GM10266 (cell line): ENCODE data around the gene CHAT.

Experiments
- DNase-seq: peaks from one replicate; pipeline ENCODE4 v3.0.0; 2012; ENCODE audit errors: extremely low spot score
- TF ChIP-seq, protein P1 (sequence below): IDR thresholded peaks from 2 replicates; pipeline ENCODE4 v1.5.1; 2012; ENCODE audit warnings: mild to moderate bottlenecking, low read depth; ENCODE audit not compliant: control insufficient read depth, insufficient read depth; ENCODE audit errors: missing control alignments

Gene CHAT

DNA sequence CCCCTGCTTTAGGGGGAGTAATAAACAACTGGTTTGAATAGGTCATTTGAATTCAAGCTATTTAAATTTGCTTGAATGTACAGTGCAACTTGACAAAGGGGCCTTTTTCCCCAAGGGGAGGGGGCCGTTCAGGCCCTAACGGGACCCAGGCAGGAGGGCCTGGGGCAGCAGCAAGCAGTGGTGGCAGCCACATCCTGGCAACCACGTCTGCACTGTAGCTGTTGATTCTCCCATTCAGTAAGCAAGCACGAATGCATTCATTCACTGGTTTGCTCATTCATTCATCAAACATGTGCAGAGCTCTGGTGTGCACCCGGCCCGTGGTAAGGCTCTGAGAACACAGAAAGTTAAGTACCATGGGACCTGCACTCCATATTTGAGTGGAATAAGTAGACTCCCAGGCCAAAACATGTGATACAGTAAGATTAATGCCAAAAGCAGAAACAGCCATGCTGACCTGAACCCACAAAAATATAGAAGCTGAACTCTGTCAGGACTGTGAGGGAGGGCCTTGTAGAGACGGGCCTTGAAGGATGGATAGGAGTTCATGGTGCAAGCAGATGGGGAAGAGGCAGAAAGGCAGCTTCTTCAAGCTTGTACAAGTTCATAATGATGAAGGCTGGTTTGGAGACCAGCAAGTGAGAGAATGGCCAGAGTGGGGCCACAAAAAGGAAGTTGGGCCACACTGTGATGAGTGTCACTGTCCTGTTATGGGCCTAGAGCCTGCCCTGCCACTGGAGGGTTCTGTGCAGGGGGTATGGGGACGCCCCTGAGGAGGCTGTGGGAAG lies 36.3 kb downstream of the CHAT start:
- no peak for DNase-seq
- TF ChIP-seq, protein P1, sequence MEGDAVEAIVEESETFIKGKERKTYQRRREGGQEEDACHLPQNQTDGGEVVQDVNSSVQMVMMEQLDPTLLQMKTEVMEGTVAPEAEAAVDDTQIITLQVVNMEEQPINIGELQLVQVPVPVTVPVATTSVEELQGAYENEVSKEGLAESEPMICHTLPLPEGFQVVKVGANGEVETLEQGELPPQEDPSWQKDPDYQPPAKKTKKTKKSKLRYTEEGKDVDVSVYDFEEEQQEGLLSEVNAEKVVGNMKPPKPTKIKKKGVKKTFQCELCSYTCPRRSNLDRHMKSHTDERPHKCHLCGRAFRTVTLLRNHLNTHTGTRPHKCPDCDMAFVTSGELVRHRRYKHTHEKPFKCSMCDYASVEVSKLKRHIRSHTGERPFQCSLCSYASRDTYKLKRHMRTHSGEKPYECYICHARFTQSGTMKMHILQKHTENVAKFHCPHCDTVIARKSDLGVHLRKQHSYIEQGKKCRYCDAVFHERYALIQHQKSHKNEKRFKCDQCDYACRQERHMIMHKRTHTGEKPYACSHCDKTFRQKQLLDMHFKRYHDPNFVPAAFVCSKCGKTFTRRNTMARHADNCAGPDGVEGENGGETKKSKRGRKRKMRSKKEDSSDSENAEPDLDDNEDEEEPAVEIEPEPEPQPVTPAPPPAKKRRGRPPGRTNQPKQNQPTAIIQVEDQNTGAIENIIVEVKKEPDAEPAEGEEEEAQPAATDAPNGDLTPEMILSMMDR: no peak

- TF ChIP-seq, protein P1: no peak
- no peak for DNase-seq
Observed at GRCh38 chr10:49650724-49651034, 36.8 kb downstream of the CHAT start.

DNA sequence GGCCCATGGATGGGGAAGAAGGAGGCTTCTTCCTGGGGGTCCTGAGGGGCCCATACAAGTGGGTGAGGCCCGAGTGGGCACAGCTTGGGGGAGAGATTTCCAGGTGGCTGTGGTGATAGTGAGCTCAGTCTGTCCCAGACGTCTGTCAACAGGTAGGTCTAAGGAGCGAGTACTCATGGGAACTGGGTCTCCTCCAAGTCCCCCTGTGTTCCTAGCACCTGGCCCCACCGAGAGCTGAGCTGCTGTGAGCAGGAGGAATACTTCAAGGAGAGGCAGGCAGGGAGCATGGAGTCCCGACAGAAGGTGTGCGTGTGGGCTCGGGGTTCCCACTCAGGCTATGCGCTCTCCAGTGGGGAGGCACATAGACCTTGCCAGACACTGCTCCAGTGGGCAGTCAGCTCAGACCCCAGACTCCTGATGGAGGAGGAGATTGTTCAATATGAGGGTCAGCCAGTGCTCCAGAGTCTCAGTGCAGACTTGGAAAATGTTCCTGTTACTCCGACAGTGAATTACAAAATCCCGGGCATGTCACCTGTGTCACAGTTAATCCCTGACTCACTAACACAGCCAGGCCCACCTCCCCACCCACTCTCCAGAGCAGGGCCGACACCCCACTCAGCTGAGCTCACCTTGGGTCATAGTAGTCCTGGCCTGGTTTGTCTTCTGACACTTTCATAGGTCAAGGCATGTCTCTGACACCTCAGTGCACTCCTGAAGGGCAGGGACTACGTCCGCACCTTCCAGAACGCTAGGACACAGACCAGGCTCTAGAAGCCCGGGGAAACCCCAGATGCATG lies 37.4 kb downstream of the CHAT start:
- TF ChIP-seq, protein P1: no peak
- no peak for DNase-seq

GRCh38 chr10:49651917-49652316 lies 38.1 kb downstream of the CHAT start:
- TF ChIP-seq, protein P1: no peak
- DNase-seq: no peak

- TF ChIP-seq, protein P1: no peak
Observed at GRCh38 chr10:49652421-49653272, 38.8 kb downstream of the CHAT start.

DNA sequence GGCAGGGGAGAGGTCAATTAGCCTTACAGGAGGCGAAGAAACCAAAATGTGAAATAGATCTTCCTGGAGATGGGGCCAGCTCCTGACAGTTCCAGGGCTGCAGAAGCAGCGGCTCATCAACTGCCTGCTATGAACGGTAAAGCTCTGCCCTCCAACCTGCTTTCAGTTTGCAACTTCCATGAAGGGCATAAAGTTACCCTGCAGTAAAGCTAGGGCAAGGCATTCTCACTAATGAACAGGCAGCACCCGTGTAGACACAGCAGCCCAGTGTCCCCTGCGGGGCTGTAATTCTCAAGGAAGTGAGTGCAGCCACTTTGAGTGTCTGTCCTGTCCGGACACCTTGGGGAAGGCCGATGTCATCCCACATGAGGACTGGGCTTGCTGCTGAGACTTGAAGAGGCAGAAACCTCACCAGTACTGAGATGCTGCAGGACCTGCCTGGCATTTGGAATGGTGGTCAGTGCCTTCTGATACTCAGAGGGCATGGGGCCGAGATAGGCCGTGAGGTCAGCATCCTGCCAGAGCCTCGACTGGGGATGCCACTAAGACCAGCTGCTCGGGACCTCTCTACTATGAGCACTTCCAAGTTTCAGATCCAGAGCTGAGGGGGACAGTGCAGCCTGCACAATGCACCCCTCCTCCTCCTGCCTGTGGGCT lies 39.6 kb downstream of the CHAT start:
- TF ChIP-seq, protein P1: no peak
- no peak for DNase-seq

More at GRCh38 chr10:49652421-49653272, 38.8 kb downstream of the CHAT start:
- no peak for DNase-seq
